SK-N-DZ (cell line): ENCODE results near the gene MUC5B. TPM values are rescaled to one million over a fixed set of nuclear protein-coding genes. Genes with fewer than 3 reads are reported as not detected.
"Not testable (repeated sequence)": the region's sequence is repeated elsewhere in the genome, so short reads cannot be mapped to it uniquely, and the experiment has no call there.

Experiments
- DNase-seq: peaks from one replicate; pipeline ENCODE4 v3.0.0-alpha.2; 2015; ENCODE audit warnings: low spot score
- polyA plus RNA-seq, 2 experiments: library from polyadenylated mRNA; depleted of rRNA; stranded (reverse); fragments of >200 nt; gene quantifications; 2 replicates each; pipeline ENCODE4 v1.2.3, GENCODE V29; 2014

Gene MUC5B, protein sequence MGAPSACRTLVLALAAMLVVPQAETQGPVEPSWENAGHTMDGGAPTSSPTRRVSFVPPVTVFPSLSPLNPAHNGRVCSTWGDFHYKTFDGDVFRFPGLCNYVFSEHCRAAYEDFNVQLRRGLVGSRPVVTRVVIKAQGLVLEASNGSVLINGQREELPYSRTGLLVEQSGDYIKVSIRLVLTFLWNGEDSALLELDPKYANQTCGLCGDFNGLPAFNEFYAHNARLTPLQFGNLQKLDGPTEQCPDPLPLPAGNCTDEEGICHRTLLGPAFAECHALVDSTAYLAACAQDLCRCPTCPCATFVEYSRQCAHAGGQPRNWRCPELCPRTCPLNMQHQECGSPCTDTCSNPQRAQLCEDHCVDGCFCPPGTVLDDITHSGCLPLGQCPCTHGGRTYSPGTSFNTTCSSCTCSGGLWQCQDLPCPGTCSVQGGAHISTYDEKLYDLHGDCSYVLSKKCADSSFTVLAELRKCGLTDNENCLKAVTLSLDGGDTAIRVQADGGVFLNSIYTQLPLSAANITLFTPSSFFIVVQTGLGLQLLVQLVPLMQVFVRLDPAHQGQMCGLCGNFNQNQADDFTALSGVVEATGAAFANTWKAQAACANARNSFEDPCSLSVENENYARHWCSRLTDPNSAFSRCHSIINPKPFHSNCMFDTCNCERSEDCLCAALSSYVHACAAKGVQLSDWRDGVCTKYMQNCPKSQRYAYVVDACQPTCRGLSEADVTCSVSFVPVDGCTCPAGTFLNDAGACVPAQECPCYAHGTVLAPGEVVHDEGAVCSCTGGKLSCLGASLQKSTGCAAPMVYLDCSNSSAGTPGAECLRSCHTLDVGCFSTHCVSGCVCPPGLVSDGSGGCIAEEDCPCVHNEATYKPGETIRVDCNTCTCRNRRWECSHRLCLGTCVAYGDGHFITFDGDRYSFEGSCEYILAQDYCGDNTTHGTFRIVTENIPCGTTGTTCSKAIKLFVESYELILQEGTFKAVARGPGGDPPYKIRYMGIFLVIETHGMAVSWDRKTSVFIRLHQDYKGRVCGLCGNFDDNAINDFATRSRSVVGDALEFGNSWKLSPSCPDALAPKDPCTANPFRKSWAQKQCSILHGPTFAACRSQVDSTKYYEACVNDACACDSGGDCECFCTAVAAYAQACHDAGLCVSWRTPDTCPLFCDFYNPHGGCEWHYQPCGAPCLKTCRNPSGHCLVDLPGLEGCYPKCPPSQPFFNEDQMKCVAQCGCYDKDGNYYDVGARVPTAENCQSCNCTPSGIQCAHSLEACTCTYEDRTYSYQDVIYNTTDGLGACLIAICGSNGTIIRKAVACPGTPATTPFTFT (N-terminal part only)
- polyA plus RNA-seq (2014; cell fraction: cytosol; rRNA removed): 0.05 TPM in 1 of 2 replicates, not detected in the other
- polyA plus RNA-seq (2014; cell fraction: nucleus; rRNA removed): not detected in 2 replicates

DNA sequence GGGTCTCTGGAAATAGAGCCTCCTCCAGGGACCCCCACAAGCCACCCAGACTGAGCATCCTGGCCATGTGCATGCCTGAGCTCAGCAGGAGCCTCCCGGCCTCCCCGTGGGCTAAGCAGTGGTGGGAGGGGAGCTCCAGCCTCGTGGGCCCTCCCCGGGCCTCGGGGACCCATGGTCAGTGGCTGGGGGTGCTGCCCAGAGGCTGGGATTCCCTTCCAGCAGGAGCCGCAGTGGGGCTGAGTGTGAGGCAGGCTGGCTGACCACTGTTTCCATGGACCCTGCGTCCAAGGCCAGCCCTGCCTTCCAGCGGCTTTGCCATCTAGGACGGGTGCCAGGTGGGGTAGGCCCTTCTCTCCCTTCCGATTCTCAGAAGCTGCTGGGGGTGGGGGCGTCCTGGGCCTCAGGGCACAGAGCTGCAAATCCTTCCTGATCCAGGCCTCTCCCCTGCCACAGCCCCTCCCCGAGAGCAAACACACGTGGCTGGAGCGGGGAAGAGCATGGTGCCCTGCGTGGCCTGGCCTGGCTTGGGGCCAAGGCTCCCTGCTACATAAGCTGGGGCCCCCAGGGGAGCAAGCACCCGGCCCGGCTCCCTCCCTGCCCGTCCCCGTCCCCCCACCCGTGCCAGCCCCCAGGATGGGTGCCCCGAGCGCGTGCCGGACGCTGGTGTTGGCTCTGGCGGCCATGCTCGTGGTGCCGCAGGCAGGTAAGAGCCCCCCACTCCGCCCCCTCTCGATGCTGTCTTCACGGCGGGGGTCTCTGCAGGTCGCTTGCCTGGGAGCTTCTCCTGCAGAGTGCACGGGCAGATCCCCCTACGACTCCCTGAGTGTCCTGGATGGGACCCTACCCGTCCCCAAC is at the start of gene MUC5B:
Gene MUC5B, plus strand, starts transcription at position 576 of the 855 bp plus-strand sequence. Its CDS starts 58 bp downstream, at position 634.
- no peak for DNase-seq

DNA sequence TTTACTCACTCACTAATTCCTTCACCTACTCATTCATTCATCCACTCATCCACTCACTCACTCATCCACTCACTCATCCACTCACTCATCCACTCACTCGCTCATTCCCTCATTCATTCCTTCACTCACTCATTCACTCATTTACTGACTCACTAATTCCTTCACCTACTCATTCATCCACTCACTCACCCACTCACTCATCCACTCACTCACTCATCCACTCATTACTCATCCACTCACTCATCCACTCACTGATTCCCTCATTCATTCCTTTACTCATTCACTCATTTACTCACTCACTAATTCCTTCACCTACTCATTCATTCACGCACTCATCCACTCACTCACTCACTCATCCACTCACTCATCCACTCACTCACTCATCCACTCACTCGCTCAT is 49.5 kb upstream of the MUC5B start:
- DNase-seq: not testable (repeated sequence)

DNA sequence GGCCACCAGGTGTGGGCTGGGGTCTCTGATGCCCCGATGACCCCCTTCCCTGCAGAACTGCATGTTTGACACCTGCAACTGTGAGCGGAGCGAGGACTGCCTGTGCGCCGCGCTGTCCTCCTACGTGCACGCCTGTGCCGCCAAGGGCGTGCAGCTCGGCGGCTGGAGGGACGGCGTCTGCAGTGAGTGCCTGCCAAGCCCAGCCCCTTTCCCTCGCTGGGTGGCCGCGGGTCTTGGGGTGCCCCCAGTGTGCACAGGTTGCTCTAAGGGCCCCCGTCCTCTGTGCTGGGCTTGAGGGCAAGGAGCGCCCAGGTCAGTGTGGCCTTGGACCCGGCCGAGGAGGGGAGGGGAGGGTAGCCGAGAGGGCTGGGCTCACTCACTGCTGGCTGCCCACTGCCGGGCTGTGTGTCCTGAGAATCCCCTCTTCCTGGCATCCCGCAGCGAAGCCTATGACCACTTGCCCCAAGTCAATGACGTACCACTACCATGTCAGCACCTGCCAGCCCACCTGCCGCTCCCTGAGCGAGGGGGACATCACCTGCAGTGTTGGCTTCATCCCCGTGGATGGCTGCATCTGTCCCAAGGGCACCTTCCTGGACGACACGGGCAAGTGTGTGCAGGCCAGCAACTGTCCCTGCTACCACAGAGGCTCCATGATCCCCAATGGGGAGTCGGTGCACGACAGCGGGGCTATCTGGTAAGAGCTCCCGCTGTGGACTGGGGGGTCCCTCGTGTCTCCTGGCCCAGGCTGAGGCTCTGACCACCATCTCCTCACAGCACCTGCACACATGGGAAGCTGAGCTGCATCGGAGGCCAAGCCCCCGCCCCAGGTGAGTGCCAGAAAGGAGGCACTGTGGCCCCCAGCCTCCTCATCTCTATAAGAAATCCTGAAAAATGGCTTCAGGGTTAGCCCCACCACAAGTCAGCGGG is 48.2 kb upstream of the MUC5B start:
- DNase-seq: no peak

DNA sequence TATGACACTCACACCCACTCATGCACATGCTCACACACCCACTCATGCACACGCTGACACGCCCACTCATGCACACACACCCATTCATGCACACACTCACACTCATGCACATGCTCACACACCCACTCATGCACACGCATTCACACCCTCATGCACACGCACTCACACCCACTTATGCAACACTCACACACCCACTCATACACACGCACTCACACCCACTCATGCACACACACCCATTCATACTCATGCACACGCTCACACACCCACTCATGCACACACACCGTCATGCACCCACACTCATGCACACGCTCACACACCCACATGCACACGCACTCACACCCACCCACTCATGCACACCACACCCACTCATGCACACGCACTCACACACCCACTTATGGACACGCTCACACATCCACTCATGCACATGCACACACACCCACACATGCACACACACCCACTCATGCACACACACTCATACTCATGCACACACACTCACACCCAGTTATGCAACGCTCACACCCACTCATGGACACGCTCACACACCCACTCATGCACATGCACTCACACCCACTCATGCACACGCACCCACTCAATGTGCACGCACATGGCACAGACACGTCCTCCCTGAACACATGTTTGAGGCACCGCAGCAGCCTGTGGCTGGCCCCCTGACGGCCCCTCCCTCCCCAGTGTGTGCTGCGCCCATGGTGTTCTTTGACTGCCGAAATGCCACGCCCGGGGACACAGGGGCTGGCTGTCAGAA is 47.2 kb upstream of the MUC5B start:
- no peak for DNase-seq

DNA sequence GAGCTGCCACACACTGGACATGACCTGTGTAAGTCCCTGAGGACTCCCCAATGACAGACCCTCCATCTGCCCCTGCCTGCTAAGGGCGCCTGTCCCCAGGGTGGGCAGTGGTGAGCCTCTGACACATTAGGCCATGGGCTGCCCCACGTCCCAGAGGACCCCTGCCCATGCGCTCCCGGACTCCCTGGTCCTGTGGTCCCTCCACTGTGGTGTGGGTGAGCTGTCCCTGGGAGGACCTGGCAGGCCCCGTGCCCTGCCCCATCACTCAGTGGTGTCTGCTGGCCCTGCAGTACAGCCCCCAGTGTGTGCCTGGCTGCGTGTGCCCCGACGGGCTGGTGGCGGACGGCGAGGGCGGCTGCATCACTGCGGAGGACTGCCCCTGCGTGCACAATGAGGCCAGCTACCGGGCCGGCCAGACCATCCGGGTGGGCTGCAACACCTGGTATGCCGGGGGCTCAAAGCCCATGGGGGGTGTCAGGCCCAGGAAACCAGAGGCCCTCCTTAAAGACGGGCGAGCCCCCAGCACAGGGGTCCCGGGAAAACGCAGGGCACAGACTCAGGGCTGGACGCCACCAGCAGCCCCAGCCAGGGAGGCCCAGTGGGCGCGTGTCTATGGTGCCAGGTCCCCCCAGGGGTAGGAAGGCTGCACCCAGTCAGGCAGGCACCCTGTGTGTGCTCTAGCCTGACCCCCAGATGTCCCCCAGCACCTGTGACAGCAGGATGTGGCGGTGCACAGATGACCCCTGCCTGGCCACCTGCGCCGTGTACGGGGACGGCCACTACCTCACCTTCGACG is 46.4 kb upstream of the MUC5B start:
- no peak for DNase-seq

DNA sequence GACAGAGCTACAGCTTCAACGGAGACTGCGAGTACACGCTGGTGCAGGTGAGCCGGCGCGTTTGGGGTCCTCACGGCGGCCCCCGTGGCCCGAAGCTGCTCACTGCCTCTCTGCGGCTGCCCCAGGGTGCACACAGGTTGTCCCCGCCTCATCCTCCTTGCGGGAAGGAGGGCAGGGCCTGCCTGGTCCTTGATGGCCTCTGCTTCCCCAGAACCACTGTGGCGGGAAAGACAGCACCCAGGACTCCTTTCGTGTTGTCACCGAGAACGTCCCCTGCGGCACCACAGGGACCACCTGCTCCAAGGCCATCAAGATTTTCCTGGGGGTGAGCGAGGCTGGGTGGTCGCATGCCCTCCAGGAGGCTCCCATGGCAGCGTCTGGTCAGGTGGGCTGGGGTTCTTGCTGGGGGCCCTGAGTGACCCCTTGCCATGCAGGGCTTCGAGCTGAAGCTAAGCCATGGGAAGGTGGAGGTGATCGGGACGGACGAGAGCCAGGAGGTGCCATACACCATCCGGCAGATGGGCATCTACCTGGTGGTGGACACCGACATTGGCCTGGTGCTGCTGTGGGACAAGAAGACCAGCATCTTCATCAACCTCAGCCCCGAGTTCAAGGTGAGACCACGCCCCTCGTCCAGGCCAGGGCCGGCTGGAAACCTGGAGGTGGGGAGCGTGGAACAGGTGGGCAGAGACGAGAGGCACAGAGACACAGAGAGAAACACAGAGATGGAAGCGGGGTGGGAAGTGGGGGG is 45.7 kb upstream of the MUC5B start:
- no peak for DNase-seq

DNA sequence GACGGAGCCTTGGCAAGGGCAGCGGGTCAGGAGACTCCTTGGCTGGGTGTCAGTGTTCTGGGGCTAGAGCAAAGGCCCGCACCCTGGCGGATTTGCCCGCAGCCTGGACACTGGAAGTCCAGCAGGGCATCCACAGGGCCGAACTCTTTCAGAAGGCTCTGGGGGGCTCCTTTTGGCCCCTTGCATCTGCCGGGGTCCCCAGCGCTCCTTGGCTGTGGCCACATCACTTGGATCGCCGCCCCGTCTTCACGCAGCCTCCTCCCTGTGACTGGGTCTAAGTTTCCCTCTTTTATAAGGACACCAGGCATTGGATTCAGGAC is 45.1 kb upstream of the MUC5B start:
- DNase-seq: no peak

DNA sequence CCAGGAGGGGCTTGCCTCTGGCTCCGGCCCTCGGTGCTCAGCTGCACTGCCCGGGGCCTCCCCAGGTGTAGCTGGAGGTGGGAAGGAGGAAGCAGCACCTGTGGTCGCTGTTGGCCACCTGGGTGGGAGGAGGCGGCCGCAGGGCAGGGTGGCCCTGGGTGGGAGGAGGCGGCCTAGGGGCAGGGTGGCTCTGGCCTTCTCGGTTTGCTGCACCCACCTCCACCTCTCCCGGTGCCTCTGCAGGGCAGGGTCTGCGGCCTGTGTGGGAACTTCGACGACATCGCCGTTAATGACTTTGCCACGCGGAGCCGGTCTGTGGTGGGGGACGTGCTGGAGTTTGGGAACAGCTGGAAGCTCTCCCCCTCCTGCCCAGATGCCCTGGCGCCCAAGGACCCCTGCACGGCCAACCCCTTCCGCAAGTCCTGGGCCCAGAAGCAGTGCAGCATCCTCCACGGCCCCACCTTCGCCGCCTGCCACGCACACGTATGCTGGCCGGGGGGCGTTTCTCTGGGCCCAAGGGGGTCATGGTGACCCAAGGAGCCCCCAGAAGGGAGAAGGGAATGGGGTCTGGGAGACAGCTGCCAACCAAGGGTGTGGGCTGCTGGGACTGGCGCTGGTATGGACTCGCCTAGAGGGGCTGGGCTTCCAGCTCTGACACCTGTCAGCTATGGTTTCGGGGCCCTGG is 44.5 kb upstream of the MUC5B start:
- no peak for DNase-seq

DNA sequence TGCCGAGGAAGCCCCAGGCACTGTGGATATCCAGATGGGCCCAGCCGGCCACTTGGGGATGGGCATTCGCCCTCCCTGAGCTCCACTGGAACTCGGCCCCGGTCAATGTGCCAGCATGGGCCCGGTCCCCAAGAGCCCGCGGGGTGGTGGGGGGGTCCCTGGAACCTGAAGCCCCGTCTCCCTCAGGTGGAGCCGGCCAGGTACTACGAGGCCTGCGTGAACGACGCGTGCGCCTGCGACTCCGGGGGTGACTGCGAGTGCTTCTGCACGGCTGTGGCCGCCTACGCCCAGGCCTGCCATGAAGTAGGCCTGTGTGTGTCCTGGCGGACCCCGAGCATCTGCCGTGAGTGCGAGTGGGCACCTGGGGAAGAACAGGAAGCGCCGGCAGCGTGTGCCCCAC is 44.0 kb upstream of the MUC5B start:
- DNase-seq: no peak

DNA sequence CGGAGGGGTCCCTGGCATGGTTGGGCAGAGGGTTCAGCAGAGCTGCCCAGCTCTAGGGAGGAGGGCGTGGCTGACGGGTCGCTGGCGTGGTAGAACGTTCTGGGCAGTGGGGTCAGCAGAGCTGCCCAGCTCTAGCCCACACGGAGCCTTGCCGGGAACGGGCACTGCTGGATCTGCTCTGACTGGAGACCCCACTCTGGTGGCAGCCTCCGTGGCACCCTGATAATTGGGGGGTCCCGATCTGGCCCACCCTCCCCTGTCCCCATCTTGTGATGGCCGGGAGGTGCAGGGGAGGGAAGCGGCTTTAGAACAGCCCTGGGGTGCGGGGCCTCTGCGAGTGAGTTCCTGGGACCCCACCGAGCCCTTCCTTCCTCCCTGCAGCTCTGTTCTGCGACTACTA is 43.2 kb upstream of the MUC5B start:
- no peak for DNase-seq

DNA sequence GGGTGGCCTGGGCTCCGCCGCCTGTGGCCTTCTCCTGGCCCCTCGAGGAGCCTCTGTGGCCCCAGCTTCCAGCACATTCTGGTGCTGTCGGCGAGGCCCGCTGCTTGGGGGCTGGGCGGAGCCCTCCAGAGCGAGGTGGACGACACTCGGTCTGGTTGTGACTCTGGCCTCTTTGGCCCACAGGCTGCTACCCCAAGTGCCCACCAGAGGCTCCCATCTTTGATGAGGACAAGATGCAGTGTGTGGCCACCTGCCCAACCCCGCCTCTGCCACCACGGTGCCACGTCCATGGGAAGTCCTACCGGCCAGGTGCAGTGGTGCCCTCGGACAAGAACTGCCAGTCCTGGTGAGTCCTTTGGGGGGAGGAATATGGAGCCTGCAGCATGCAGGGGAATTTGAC is 42.7 kb upstream of the MUC5B start:
- no peak for DNase-seq

DNA sequence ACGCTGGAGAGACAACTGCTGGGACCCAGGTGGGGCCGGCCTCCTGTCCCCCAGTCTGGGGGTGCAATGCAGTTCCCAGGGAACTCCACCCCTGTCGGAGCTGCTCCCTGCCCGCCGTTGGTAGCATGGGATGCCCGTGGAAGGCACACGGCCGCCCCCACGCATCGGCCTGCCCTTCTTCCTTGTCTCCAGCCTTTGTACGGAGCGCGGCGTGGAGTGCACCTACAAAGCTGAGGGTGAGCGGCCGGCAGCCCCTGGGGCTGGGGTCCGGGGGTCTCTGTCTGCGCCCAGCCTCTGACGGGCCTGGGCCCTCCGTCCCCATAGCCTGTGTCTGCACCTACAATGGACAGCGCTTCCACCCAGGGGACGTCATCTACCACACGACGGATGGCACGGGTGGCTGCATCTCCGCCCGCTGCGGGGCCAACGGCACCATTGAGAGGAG is 41.9 kb upstream of the MUC5B start:
- no peak for DNase-seq

DNA sequence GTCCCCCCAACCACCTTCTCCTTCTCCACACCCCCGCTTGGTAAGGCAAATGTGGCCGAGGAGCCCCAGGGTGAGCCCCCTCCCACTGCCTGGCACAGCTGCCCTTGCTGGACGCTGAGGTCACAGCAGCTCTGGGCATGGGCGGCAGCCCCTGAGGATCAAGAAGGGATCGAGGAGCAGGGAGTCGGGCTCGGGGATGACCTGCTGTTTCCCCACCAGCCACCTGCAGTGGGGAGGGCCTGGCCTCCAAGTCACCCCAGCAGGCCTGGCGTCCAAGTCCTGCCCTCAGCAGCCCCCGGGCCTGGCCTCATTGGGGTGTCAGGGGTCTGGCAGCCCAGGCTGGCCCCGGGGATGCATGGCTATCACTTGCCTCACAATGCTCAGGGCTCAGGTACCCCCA is 41.4 kb upstream of the MUC5B start:
- DNase-seq: no peak

DNA sequence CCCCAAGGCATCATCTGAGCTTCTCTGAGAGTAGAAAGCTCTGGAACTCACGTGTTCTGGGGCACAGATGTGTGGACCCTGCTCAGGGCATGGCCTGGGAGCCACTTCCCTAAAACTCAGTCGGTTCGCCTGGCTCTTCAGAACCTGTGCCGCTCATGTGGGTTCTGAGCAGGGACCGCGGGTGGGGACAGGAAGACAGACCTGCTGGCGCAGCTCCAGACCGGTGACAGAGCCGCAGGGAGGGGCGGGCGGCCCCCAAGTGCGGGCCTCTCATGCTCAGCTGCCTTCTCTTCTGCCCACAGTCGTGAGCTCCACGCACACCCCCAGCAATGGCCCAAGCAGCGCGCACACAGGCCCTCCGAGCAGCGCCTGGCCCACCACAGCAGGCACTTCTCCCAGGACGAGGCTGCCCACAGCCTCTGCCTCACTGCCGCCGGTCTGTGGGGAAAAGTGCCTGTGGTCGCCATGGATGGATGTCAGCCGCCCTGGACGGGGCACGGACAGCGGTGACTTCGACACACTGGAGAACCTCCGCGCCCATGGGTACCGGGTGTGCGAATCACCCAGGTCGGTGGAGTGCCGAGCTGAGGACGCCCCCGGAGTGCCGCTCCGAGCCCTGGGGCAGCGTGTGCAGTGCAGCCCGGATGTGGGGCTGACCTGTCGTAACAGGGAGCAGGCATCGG is 40.9 kb upstream of the MUC5B start:
- DNase-seq: no peak

DNA sequence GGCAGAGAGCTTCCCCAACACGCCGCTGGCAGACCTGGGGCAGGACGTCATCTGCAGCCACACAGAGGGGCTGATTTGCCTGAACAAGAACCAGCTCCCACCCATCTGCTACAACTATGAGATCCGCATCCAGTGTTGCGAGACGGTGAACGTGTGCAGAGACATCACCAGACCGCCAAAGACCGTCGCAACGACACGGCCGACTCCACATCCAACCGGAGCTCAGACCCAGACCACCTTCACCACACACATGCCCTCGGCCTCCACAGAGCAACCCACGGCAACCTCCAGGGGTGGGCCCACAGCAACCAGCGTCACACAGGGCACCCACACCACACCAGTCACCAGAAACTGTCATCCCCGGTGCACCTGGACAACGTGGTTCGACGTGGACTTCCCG is 38.7 kb upstream of the MUC5B start:
- DNase-seq: not testable (repeated sequence)
